Uterus (tissue), 4 donors: ENCODE data around the gene CCDC171. TPM values are rescaled to one million over a fixed set of nuclear protein-coding genes. Genes with fewer than 3 reads are reported as not detected.

Experiments used
- DNase-seq, 2 donors: peaks; one replicate each; pipeline ENCODE4 v3.0.0-alpha.2; 2019 to 2020
- H3K27ac ChIP-seq, 2 donors: fragments of 200-600 bp; sonication (generic); 1 replicate in 1 of 2; 2 replicates in 1 of 2; pipeline ENCODE4 v1.5.1; 2016 to 2018
- H3K27me3 ChIP-seq, 2 donors: fragments of 200-600 bp; sonication (generic); one replicate each; pipeline ENCODE4 v1.5.1; 2018 to 2019; ENCODE audit warnings: control low read depth in 1 of 2
- H3K36me3 ChIP-seq, 2 donors: fragments of 200-600 bp; sonication (generic); one replicate each; pipeline ENCODE4 v1.5.1; 2019; ENCODE audit warnings: control low read depth in 1 of 2
- H3K4me1 ChIP-seq, 2 donors: fragments of 200-600 bp; sonication (generic); one replicate each; pipeline ENCODE4 v1.5.1; 2018 to 2019; ENCODE audit warnings: control low read depth in 1 of 2
- H3K4me3 ChIP-seq, 2 donors: fragments of 200-600 bp; sonication (generic); 1 replicate in 1 of 2; 2 replicates in 1 of 2; pipeline ENCODE4 v1.5.1; 2018 to 2019; ENCODE audit warnings: mild to moderate bottlenecking in 1 of 2
- H3K9me3 ChIP-seq, 2 donors: fragments of 200-600 bp; sonication (generic); one replicate each; pipeline ENCODE4 v1.5.1; 2019; ENCODE audit warnings: control low read depth in 1 of 2
- CTCF ChIP-seq, 4 experiments: fragments of 200-600 bp in 2 of 4; fragments of 450-650 bp in 2 of 4; sonication (generic) in 2 of 4; IDR thresholded peaks; one replicate each; pipeline ENCODE4 v1.5.1; 2016 to 2019; ENCODE audit warnings: antibody characterized with exemption in 4 of 4, mild to moderate bottlenecking in 2 of 4, moderate library complexity in 1 of 4
- POLR2A ChIP-seq, 2 donors: fragments of 450-650 bp; IDR thresholded peaks; one replicate each; pipeline ENCODE4 v1.6.1; 2016; ENCODE audit warnings: antibody characterized with exemption in 2 of 2, mild to moderate bottlenecking in 1 of 2, moderate library complexity in 1 of 2
- intact Hi-C: fragments of 100-400 bp; cut with DNase I; formaldehyde crosslinking; loops from one replicate; pipeline ENCODE4 v1.15.1; 2023; ENCODE audit warnings: low total_unique reads
- total RNA-seq, 4 donors: library from RNA; depleted of rRNA in 3 of 4; stranded (reverse); fragments of >200 nt in 3 of 4; gene quantifications; one replicate each; pipeline versions ENCODE4 v1.1.0 to v1.2.4, GENCODE V29; 2014 to 2023
- donor health status: DM: yes; HTN: yes; CAD: no.

Gene CCDC171
- total RNA-seq, 4 donors from 2014 or later: 15.6 to 45.6 (median 26.4) TPM

- TF ChIP-seq POLR2A (IDR thresholded peaks at IDR 0.05): no peak
- H3K9me3 ChIP-seq: no peaks in the 10 kb centered on the region
- DNase-seq: no peak
- H3K4me1 ChIP-seq: no peaks in the 10 kb centered on the region
- no peaks in the 10 kb centered on the region for H3K36me3 ChIP-seq
- H3K27ac ChIP-seq: no peak overlapping the region
- H3K27me3 ChIP-seq: no peaks in the 10 kb centered on the region
- H3K4me3 ChIP-seq: no peak overlapping the region
- intact Hi-C loops: no loop called here
These were observed 429.3 kb downstream of the CCDC171 start for GRCh38 chr9:15982182-15982581.

DNA sequence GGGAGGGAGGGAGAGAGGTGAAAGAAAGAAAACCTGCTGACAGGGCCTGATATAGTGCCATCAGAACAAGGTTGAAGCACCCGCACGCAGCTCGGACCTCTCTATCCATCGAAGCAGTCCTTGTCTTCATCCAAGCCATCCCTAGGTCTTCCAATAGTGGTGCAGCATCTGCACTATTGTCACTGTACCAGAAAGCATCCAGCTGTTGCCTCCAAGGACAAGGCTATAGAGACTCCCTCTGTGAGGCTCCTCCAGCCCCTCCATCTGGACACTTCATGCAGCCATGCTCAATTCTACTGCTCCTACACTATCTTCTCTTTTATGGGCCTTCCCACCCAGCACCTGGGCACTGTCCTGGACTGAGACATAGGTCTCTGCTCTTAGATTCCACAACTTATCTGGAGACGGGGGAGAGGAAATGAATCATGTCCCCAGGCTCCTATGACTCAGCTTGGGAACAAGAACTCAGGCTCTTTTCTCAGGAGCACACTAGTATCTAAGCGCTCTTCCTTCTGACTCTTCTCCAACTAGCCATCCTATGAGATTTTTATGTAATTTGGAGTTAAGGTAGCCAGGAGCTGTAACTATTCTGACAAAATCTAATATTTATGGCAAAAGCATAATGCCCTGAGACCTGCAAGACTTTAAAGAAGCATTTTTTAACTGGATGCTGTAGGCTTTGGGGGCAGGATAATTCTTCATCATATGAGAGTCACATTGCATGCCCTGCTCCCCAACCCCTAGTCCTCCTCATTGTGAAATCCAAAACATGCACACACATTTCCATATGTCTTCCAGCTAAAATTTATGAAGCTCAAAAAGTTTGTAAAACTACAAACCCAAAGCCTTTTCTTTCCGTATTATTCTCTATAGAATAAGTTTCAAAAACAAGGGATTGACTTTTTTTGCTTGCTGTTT is 446.8 kb downstream of the CCDC171 start:
- intact Hi-C loops: no loop called here
- no peak for TF ChIP-seq POLR2A (IDR thresholded peaks at IDR 0.05)
- no peak for TF ChIP-seq CTCF (IDR thresholded peaks at IDR 0.05)
- Histone ChIP-seq H3K27me3 (no peaks in the 10 kb centered on the region), H3K4me1 (no peaks in the 10 kb centered on the region), H3K36me3 (no peaks in the 10 kb centered on the region), H3K4me3 (no peak overlapping the region), H3K9me3 (no peaks in the 10 kb centered on the region), H3K27ac (peak overlapping the region; percentile 32 to 46)
- peak; percentile 37 to 60 for DNase-seq

DNA sequence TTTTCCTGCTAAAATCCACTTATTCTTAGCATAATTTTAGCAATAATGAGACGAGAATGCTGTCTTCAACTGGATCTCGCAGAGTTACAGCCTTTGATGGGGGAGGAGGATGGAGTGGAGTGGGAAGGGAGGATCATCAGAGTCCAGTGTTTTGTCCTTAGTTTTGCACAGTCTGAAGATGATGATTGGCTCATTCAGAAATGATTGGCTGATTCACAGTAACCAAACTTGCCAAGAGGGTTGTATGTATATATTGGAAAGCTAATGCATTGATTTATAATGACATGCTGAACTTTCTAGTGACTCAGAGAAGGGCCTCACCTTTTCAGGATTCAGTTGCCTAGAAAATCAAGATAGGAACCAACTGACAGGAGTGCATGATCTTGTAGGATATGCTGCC is 448.0 kb downstream of the CCDC171 start:
- no peak for TF ChIP-seq POLR2A (IDR thresholded peaks at IDR 0.05)
- no peak for TF ChIP-seq CTCF (IDR thresholded peaks at IDR 0.05)
- H3K4me3 ChIP-seq: no peak overlapping the region
- no peak overlapping the region for H3K27ac ChIP-seq
- H3K36me3 ChIP-seq: no peaks in the 10 kb centered on the region
- intact Hi-C loops: no loop called here
- no peaks in the 10 kb centered on the region for H3K9me3 ChIP-seq
- no peak for DNase-seq
- H3K4me1 ChIP-seq: no peaks in the 10 kb centered on the region
- H3K27me3 ChIP-seq: no peaks in the 10 kb centered on the region

DNA sequence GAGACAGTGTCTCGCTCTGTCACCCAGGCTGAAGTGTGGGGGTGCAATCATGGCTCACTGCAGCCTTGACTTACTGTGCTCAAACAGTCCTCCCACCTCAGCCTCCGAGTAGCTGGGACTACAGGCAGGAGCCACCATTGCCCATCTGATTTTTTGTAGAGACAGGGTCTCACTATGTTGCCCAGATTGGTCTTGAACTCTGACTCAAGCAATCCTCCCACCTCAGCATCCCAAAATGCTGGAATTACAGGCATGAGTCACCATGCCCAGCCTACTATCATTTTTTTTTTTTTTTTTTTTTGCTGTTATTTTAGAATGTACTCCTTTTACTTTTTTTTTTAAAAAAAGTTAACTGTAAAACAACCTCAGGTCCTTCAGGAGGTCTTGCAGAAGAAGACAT is 449.0 kb downstream of the CCDC171 start:
- TF ChIP-seq CTCF (IDR thresholded peaks at IDR 0.05) (no peak), POLR2A (IDR thresholded peaks at IDR 0.05) (no peak)
- intact Hi-C loops: no loop called here
- H3K4me1 ChIP-seq: no peaks in the 10 kb centered on the region
- no peak for DNase-seq
- no peak overlapping the region for H3K4me3 ChIP-seq
- no peak overlapping the region for H3K27ac ChIP-seq
- H3K9me3 ChIP-seq: no peaks in the 10 kb centered on the region
- no peaks in the 10 kb centered on the region for H3K27me3 ChIP-seq
- H3K36me3 ChIP-seq: no peaks in the 10 kb centered on the region

DNA sequence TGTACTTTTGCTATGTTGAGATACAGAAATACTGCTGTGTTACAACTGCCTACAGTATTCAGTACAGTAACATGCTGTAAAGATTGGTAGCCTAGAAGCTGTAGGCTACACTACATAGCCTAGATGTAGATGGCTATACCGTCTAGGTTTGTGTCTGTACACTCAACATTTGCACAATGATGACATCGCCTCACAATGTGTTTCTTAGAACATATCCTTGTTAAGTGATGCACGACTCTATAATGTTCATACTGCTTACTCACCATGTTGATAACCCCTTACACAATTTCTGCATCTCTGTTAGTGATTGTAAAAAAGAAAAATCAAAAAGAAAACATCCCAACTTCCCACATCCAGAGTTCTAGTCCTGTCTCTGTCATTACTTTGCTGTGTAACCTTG is 450.0 kb downstream of the CCDC171 start:
- H3K4me3 ChIP-seq: no peak overlapping the region
- no peaks in the 10 kb centered on the region for H3K36me3 ChIP-seq
- intact Hi-C loops: no loop called here
- no peaks in the 10 kb centered on the region for H3K9me3 ChIP-seq
- no peak for DNase-seq
- H3K27me3 ChIP-seq: no peaks in the 10 kb centered on the region
- no peak for TF ChIP-seq CTCF (IDR thresholded peaks at IDR 0.05)
- no peak for TF ChIP-seq POLR2A (IDR thresholded peaks at IDR 0.05)
- H3K27ac ChIP-seq: no peak overlapping the region
- no peaks in the 10 kb centered on the region for H3K4me1 ChIP-seq
